AG10803 (cell line): ENCODE measurements around the gene CAMK2N2.

ENCODE experiments used
- DNase-seq: peaks from one replicate; pipeline ENCODE4 v3.0.0; 2010; ENCODE audit warnings: low read depth
- H3K4me3 ChIP-seq: 2 replicates; pipeline ENCODE4 v1.5.1; 2011; ENCODE audit warnings: mild to moderate bottlenecking, low read length, control low read depth
- CTCF ChIP-seq: conservative IDR thresholded peaks from 2 replicates; pipeline ENCODE4 v1.5.1; 2011; ENCODE audit warnings: mild to moderate bottlenecking, low read length, control low read depth, inconsistent platforms

CAMK2N2 gene

GRCh38 chr3:184299488-184300377 is 38.4 kb upstream of the CAMK2N2 start:
- DNase-seq = peak; percentile 53
- peak overlapping the region; percentile 96 for H3K4me3 ChIP-seq
- TF ChIP-seq CTCF = no peak

GRCh38 chr3:184298759-184299487 is 37.6 kb upstream of the CAMK2N2 start, which contains the start of gene PSMD2:
TSS of gene PSMD2 (plus strand) at chr3:184299241. CDS start at chr3:184299267, 26 bp downstream.
- DNase-seq = peak; percentile 95
- peak within 1 kb of the TSS; percentile 96 for H3K4me3 ChIP-seq
- no peak for TF ChIP-seq CTCF

- no peak for DNase-seq
- H3K4me3 ChIP-seq = no peak overlapping the region
- no peak for TF ChIP-seq CTCF
Measured at GRCh38 chr3:184296616-184297015, 35.3 kb upstream of the CAMK2N2 start.

GRCh38 chr3:184295771-184296170 is 34.4 kb upstream of the CAMK2N2 start:
- TF ChIP-seq CTCF = no peak
- no peak overlapping the region for H3K4me3 ChIP-seq
- no peak for DNase-seq

- DNase-seq = no peak
- H3K4me3 ChIP-seq = no peak overlapping the region
- no peak for TF ChIP-seq CTCF
Measured at GRCh38 chr3:184291738-184292445, 30.5 kb upstream of the CAMK2N2 start.

- TF ChIP-seq CTCF = no peak
- DNase-seq = no peak
- no peak overlapping the region for H3K4me3 ChIP-seq
Measured at GRCh38 chr3:184291044-184291737, 29.8 kb upstream of the CAMK2N2 start.
